ENCODE results near the gene SPECC1. TPM values are rescaled to one million over a fixed set of nuclear protein-coding genes. Genes with fewer than 3 reads are reported as not detected.

The SPECC1 gene
- total and polyA plus RNA-seq, 2 of the 4 experiments (the other 2 are of a cell fraction): 16.9 to 26.2 TPM

GRCh38 chr17:20046629-20047028, 37.5 kb downstream of the SPECC1 start:
- 68% methylated on average over 2 of the region's 8 CpGs; no CpG with 5 or more reads in 1 of the 2 experiments for WGBS, 2 experiments (ENCODE audit: extremely low coverage in 2 of 2, insufficient read length in 1 of 2)
- no peak overlapping the region for H2BK5ac ChIP-seq (ENCODE audit: low read depth, low read length, poor library complexity, severe bottlenecking)
- no peak overlapping the region for H2AK9ac ChIP-seq (replicated peaks; ENCODE audit: low read depth, low read length, poor library complexity)
- H3K9ac ChIP-seq (ENCODE audit: low read depth, low read length): no peak overlapping the region
- H3K4me2 ChIP-seq (ENCODE audit: low read depth, low read length): no peak overlapping the region
- ChIA-PET POLR2A (ENCODE audit: unreplicated experiment) (no interaction called here), CTCF (interaction anchor here (0.5 kb wide), 1 partner anchor 36 kb away, joined by 3 read pairs; no protein-coding TSS in a partner anchor)
- TF ChIP-seq CTCF (conservative IDR thresholded peaks at IDR 0.05; ENCODE audit: low read depth, low read length): no peak
- no peak for TF ChIP-seq FOS (IDR thresholded peaks at IDR 0.05; ENCODE audit: low read depth, low read length)
- TF ChIP-seq ELK1 (IDR thresholded peaks at IDR 0.05; ENCODE audit: borderline replicate concordance, low read depth, low read length): no peak
- TF ChIP-seq CEBPB (IDR thresholded peaks at IDR 0.05; ENCODE audit: low read depth, low read length): no peak
- no peak for TF ChIP-seq BHLHE40 (IDR thresholded peaks at IDR 0.05; ENCODE audit: low read depth, low read length)
- TF ChIP-seq RCOR1 (IDR thresholded peaks at IDR 0.05; ENCODE audit: insufficient replicate concordance, low read length): no peak
- TF ChIP-seq MAFK (IDR thresholded peaks at IDR 0.05; ENCODE audit: low read depth, low read length): no peak
- no peak for TF ChIP-seq NFE2L2 (IDR thresholded peaks at IDR 0.05; ENCODE audit: low read depth, low read length)
- no peak overlapping the region for H4K5ac ChIP-seq (ENCODE audit: low read depth, low read length)
- no peaks in the 10 kb centered on the region for H3K36me3 ChIP-seq (ENCODE audit: control insufficient read depth, insufficient read depth, low read length)
- ATAC-seq (ENCODE audit: low read depth) (no peak), DNase-seq (no peak)
- no TSS peak for BruUV-seq (replicated peaks)
- H3K9me3 ChIP-seq (ENCODE audit: control insufficient read depth, insufficient read depth, low read length): no peaks in the 10 kb centered on the region
- no peak overlapping the region for H2BK15ac ChIP-seq (ENCODE audit: low read depth, low read length)
- intact Hi-C loops (cut with micrococcal nuclease): no loop called here
- no peak overlapping the region for H4K8ac ChIP-seq (ENCODE audit: low read depth in 2 of 2, low read length in 2 of 2)
- no peaks in the 10 kb centered on the region for H3K79me1 ChIP-seq (ENCODE audit: low read depth in 1 of 2, low read length in 2 of 2)
- H3K14ac ChIP-seq (replicated peaks; ENCODE audit: low read depth, low read length): no peak overlapping the region
- no peak overlapping the region for H3K23ac ChIP-seq (ENCODE audit: low read depth, low read length)
- peak overlapping the region; percentile 26 for H2AFZ ChIP-seq (replicated peaks; ENCODE audit: low read length, poor library complexity)
- no peak overlapping the region for H3K56ac ChIP-seq (ENCODE audit: extremely low read depth, insufficient read depth, low read length)
- H4K20me1 ChIP-seq (ENCODE audit: insufficient read depth, low read length): no peaks in the 10 kb centered on the region
- H3K18ac ChIP-seq (ENCODE audit: low read depth, low read length): no peak overlapping the region
- H2AK5ac ChIP-seq (ENCODE audit: low read depth, low read length): no peak overlapping the region
- H3K4ac ChIP-seq (ENCODE audit: low read depth, low read length): no peak overlapping the region
- no peak overlapping the region for H3K4me3 ChIP-seq (ENCODE audit: insufficient read depth, low read depth, low read length)
- no peak overlapping the region for H2BK120ac ChIP-seq (ENCODE audit: low read depth, low read length)
- H4K91ac ChIP-seq (ENCODE audit: insufficient read depth, low read depth, low read length): no peak overlapping the region
- dilution Hi-C loops (cut with HindIII; ENCODE audit: low sequenced_read_pairs, unreplicated experiment): no loop called here
- H2BK20ac ChIP-seq (ENCODE audit: low read depth, low read length): no peak overlapping the region
- H3K9me1 ChIP-seq (ENCODE audit: insufficient read depth, low read length): no peaks in the 10 kb centered on the region
- H3K4me1 ChIP-seq (ENCODE audit: control insufficient read depth, insufficient read depth, low read length): no peaks in the 10 kb centered on the region
- H3K27me3 ChIP-seq (ENCODE audit: control insufficient read depth, insufficient read depth, low read length): peaks cover 16% of the 10 kb centered on the region
- in situ Hi-C loops (cut with MboI; ENCODE audit: low sequenced_read_pairs): no loop called here
- H3K27ac ChIP-seq (ENCODE audit: insufficient read depth, low read length): no peak overlapping the region

Data from IMR-90 (cell line).